HEK293 (cell line): ENCODE measurements around the gene SLC45A2.

ENCODE experiments used
- BCL11B ChIP-seq: fragments of 450-650 bp; formaldehyde crosslinking; IDR thresholded peaks from 2 replicates; pipeline ENCODE4 v1.5.1; 2016; ENCODE audit warnings: low read depth, missing biosample characterization, missing genetic modification characterization
- KLF1 ChIP-seq: fragments of 450-650 bp; formaldehyde crosslinking; IDR thresholded peaks from 2 replicates; pipeline ENCODE4 v1.5.1; 2016; ENCODE audit warnings: missing biosample characterization, missing genetic modification characterization
- PRDM4 ChIP-seq: fragments of 450-650 bp; formaldehyde crosslinking; IDR thresholded peaks from 2 replicates; pipeline ENCODE4 v1.5.1; 2017; ENCODE audit warnings: missing biosample characterization, missing genetic modification characterization
- TRIM28 ChIP-seq: IDR thresholded peaks from 2 replicates; pipeline ENCODE4 v1.6.1; 2011; ENCODE audit warnings: low read length, control low read depth, borderline replicate concordance
- ZBTB17 ChIP-seq: fragments of 450-650 bp; formaldehyde crosslinking; IDR thresholded peaks from 2 replicates; pipeline ENCODE4 v1.5.1; 2016; ENCODE audit warnings: missing biosample characterization, missing genetic modification characterization
- ZBTB7A ChIP-seq: fragments of 450-650 bp; formaldehyde crosslinking; IDR thresholded peaks from 2 replicates; pipeline ENCODE4 v1.5.1; 2016; ENCODE audit warnings: low read depth, missing biosample characterization, missing genetic modification characterization
- ZNF155 ChIP-seq: fragments of 450-650 bp; formaldehyde crosslinking; IDR thresholded peaks from 2 replicates; pipeline ENCODE4 v1.5.1; 2016; ENCODE audit warnings: missing biosample characterization, missing genetic modification characterization
- ZNF248 ChIP-seq: fragments of 450-650 bp; formaldehyde crosslinking; IDR thresholded peaks from 2 replicates; pipeline ENCODE4 v1.5.1; 2017; ENCODE audit warnings: missing biosample characterization, missing genetic modification characterization
- TF ChIP-seq, protein P1 (sequence below): fragments of 450-650 bp; formaldehyde crosslinking; IDR thresholded peaks from 2 replicates; pipeline ENCODE4 v1.5.1; 2016; ENCODE audit warnings: missing biosample characterization, missing genetic modification characterization
- TF ChIP-seq, protein P2 (sequence below): fragments of 450-650 bp; formaldehyde crosslinking; IDR thresholded peaks from 2 replicates; pipeline ENCODE4 v1.5.1; 2016; ENCODE audit warnings: missing biosample characterization, missing genetic modification characterization
- TF ChIP-seq, protein P3 (sequence below): fragments of 450-650 bp; formaldehyde crosslinking; IDR thresholded peaks from 2 replicates; pipeline ENCODE4 v1.5.1; 2016; ENCODE audit warnings: missing biosample characterization, missing genetic modification characterization

GRCh38 chr5:33933723-33934169, 50.7 kb downstream of the SLC45A2 start:
- TF ChIP-seq, protein P1, sequence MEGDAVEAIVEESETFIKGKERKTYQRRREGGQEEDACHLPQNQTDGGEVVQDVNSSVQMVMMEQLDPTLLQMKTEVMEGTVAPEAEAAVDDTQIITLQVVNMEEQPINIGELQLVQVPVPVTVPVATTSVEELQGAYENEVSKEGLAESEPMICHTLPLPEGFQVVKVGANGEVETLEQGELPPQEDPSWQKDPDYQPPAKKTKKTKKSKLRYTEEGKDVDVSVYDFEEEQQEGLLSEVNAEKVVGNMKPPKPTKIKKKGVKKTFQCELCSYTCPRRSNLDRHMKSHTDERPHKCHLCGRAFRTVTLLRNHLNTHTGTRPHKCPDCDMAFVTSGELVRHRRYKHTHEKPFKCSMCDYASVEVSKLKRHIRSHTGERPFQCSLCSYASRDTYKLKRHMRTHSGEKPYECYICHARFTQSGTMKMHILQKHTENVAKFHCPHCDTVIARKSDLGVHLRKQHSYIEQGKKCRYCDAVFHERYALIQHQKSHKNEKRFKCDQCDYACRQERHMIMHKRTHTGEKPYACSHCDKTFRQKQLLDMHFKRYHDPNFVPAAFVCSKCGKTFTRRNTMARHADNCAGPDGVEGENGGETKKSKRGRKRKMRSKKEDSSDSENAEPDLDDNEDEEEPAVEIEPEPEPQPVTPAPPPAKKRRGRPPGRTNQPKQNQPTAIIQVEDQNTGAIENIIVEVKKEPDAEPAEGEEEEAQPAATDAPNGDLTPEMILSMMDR (tag by site-specific recombination): no peak
- TF ChIP-seq, protein P2, sequence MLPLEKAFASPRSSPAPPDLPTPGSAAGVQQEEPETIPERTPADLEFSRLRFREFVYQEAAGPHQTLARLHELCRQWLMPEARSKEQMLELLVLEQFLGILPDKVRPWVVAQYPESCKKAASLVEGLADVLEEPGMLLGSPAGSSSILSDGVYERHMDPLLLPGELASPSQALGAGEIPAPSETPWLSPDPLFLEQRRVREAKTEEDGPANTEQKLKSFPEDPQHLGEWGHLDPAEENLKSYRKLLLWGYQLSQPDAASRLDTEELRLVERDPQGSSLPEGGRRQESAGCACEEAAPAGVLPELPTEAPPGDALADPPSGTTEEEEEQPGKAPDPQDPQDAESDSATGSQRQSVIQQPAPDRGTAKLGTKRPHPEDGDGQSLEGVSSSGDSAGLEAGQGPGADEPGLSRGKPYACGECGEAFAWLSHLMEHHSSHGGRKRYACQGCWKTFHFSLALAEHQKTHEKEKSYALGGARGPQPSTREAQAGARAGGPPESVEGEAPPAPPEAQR (tag by site-specific recombination): no peak
- TF ChIP-seq KLF1 (tag by site-specific recombination) (no peak), ZBTB17 (tag by site-specific recombination) (no peak), ZNF248 (tag by site-specific recombination) (no peak), TRIM28 (no peak), ZNF155 (tag by site-specific recombination) (no peak), BCL11B (tag by site-specific recombination) (no peak), ZBTB7A (tag by site-specific recombination) (no peak), PRDM4 (no peak)
- TF ChIP-seq, protein P3, sequence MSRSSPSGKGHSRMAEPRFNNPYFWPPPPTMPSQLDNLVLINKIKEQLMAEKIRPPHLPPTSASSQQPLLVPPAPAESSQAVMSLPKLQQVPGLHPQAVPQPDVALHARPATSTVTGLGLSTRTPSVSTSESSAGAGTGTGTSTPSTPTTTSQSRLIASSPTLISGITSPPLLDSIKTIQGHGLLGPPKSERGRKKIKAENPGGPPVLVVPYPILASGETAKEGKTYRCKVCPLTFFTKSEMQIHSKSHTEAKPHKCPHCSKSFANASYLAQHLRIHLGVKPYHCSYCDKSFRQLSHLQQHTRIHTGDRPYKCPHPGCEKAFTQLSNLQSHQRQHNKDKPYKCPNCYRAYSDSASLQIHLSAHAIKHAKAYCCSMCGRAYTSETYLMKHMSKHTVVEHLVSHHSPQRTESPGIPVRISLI (tag by site-specific recombination): no peak
